HFFc6 (cell line): ENCODE data around the gene DPYD. TPM values are rescaled to one million over a fixed set of nuclear protein-coding genes. Genes with fewer than 3 reads are reported as not detected.
A peak's percentile ranks its signal among the peaks of the same experiment; 100 is the strongest.

Experiments used
- DNase-seq: peaks from one replicate; pipeline ENCODE4 v3.0.0-alpha.2; 2018
- H3K27ac Mint-ChIP-seq: 2 replicates; pipeline ENCODE4 v1.8.0; 2020; ENCODE audit warnings: mild to moderate bottlenecking, mixed read lengths
- H3K27me3 Mint-ChIP-seq: 2 replicates; pipeline ENCODE4 v1.8.0; 2021; ENCODE audit warnings: mild to moderate bottlenecking, moderate library complexity, mixed read lengths; ENCODE audit not compliant: insufficient read depth
- H3K36me3 Mint-ChIP-seq: 2 replicates; pipeline ENCODE4 v1.8.0; 2021; ENCODE audit warnings: low read depth, mixed read lengths
- H3K4me1 Mint-ChIP-seq: 2 replicates; pipeline ENCODE4 v1.8.0; 2020; ENCODE audit warnings: low read depth, mixed read lengths
- H3K4me3 Mint-ChIP-seq: 2 replicates; pipeline ENCODE4 v1.8.0; 2020; ENCODE audit warnings: mild to moderate bottlenecking, moderate library complexity, mixed read lengths
- H3K9me3 Mint-ChIP-seq: 2 replicates; pipeline ENCODE4 v1.8.0; 2020; ENCODE audit warnings: mild to moderate bottlenecking, mixed read lengths
- total RNA-seq, 6 experiments: library from RNA; stranded (reverse); fragmentation: NEBNext Ultra II Directional; extraction: Animal tissue kit (Norgen Biotek cat#: 25700); gene quantifications; 2 replicates in 1 of 6; 3 replicates in 5 of 6; pipeline ENCODE4 v1.2.3, GENCODE V29; 2021
- TF ChIP-seq, protein P1 (sequence below): fragments of 200-600 bp; sonication (generic); IDR thresholded peaks from 2 replicates; pipeline ENCODE4 v1.5.0; 2021; ENCODE audit warnings: antibody characterized with exemption, mild to moderate bottlenecking

Gene DPYD
- total RNA-seq, 6 experiments from 2014 or later: 37.0 to 77.8 (median 67.9) TPM

DNA sequence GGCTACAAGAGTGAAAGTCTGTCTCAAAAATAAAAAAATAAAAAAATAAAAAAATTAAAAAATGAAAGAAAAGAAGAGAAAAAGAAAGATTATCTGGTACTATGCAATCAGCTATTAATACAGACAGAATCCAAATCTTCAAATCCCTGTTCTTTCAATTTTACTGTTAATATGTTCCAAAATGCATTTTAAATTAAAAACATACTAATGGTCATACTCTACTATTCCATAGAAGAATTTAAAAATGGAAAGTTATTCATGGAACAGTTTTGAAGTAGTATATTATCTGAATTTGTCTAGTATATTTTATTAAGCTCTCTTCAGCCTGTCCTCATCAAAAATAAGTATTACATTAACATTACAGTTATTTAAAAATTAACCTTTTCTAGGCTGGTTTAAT is 769.2 kb downstream of the DPYD start:
- H3K27ac Mint-ChIP-seq: no peak overlapping the region
- no peak for DNase-seq
- peaks cover 22% of the 10 kb centered on the region; the same call in 1 of the 2 replicates for H3K36me3 Mint-ChIP-seq
- no peaks in the 10 kb centered on the region for H3K9me3 Mint-ChIP-seq
- H3K27me3 Mint-ChIP-seq: no peaks in the 10 kb centered on the region
- TF ChIP-seq, protein P1, sequence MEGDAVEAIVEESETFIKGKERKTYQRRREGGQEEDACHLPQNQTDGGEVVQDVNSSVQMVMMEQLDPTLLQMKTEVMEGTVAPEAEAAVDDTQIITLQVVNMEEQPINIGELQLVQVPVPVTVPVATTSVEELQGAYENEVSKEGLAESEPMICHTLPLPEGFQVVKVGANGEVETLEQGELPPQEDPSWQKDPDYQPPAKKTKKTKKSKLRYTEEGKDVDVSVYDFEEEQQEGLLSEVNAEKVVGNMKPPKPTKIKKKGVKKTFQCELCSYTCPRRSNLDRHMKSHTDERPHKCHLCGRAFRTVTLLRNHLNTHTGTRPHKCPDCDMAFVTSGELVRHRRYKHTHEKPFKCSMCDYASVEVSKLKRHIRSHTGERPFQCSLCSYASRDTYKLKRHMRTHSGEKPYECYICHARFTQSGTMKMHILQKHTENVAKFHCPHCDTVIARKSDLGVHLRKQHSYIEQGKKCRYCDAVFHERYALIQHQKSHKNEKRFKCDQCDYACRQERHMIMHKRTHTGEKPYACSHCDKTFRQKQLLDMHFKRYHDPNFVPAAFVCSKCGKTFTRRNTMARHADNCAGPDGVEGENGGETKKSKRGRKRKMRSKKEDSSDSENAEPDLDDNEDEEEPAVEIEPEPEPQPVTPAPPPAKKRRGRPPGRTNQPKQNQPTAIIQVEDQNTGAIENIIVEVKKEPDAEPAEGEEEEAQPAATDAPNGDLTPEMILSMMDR: no peak
- peaks cover 2% of the 10 kb centered on the region for H3K4me1 Mint-ChIP-seq
- H3K4me3 Mint-ChIP-seq: no peak overlapping the region

DNA sequence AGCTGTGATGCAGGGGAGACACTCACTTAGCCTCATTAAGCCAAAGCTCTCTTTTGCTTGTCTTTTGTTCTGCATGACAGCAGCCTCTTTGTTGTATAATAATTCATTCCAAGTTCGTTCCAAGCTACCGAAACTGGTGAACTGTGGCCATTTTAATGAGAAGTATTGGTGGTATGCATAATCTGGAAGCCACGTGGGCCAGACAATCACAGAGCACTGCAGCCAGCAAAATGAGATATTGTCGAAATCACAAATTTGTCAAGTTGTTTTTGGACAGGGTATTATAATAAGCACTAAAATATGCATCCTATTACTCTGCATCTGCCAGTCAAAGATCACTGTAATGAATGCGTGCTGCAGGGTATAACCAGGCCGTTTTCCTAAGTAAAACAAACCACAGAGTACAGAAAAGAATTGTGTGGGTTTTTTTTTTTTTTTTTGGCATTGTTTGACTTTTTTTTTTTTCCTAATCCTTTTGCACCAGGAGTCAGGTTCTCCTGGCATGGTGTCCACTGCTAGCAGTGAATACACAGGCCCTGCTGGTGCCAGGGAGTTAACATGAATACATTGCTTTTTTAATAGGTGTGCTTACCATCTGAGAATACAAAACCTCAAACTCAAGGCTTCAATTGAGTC is 775.4 kb downstream of the DPYD start:
- Mint-ChIP-seq H3K27me3 (no peaks in the 10 kb centered on the region), H3K27ac (peak overlapping the region; percentile 71), H3K4me1 (peaks cover 53% of the 10 kb centered on the region), H3K9me3 (no peaks in the 10 kb centered on the region), H3K4me3 (0 out of 2 replicates have a peak overlapping the region, but pooled peaks have one; percentile 16), H3K36me3 (peaks cover 6% of the 10 kb centered on the region)
- peak; percentile 64 for DNase-seq
- TF ChIP-seq, protein P1: no peak

DNA sequence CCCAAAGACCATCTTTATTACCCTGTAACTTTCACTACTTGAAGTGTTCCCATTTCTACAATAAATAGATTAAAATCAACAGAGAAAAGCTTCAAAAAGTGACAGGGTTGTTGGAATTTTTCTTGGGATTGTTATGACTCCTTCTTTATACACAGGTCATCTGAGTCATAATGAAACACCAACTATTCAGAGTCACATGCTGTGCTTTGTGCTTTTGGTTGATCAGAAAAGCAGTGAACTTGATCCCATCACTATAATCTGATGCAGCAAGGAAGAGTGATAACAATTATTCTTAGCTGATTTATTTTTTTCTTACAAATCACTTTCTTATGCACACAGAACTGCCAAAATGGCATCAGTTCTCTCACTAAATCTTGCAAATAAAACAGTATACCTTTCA is 776.3 kb downstream of the DPYD start:
- TF ChIP-seq, protein P1: no peak
- Mint-ChIP-seq H3K36me3 (peaks cover 6% of the 10 kb centered on the region), H3K4me3 (peak overlapping the region; percentile 62), H3K27ac (peak overlapping the region; percentile 76), H3K27me3 (no peaks in the 10 kb centered on the region), H3K4me1 (peaks cover 62% of the 10 kb centered on the region), H3K9me3 (no peaks in the 10 kb centered on the region)
- peak; percentile 65 for DNase-seq

DNA sequence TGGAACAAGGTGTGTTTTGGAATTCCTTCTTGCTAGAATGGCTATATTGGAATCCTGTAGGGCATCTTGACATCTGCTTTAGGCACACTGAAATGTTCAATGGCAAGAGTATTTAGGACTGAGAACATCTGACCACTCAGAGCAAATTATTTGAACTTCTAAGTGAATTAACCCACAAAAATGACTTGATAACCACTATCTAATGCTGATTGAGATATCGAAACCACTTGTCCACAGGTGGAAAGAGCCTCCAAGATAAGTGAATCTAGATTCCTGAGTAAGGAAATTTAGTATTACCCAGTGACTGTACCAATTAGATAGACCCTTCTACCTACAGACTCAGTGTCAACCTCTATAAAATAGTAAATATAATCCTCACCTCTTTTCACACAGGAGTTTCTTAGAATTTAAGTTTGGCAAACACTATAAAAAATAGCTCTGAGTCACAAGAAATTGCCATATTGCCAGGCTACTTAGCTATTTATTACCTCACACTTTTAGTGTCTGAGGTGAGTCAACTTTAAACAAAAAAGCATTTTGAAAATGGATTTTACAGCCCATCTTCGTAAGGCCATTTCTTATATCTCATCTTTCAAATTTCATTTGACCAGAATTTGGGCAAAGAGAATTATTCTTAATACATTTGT is 777.5 kb downstream of the DPYD start:
- peaks cover 6% of the 10 kb centered on the region for H3K36me3 Mint-ChIP-seq
- no peaks in the 10 kb centered on the region for H3K27me3 Mint-ChIP-seq
- peaks cover 74% of the 10 kb centered on the region for H3K4me1 Mint-ChIP-seq
- H3K4me3 Mint-ChIP-seq: no peak overlapping the region
- no peaks in the 10 kb centered on the region for H3K9me3 Mint-ChIP-seq
- H3K27ac Mint-ChIP-seq: no peak overlapping the region
- TF ChIP-seq, protein P1: no peak
- DNase-seq: peak; percentile 16

DNA sequence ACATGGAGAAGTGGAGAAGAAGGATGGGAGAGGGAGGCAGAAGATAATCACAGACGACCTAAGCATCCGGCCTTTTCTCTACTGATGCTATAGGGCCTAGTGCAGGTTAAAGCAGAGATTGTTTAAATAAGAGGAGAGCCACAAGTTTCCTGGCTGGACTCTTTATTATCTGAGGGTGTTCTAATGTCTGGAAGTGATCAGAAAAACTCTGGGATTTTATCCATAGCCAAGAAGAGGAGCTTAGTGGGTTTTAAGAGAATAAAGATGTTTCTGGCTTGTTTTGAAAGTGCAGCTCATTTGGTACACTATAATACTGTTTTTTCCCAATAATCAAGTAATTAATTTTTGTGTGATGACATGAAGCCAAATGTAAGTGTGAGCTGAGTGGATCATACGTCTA is 780.2 kb downstream of the DPYD start:
- Mint-ChIP-seq H3K36me3 (no peaks in the 10 kb centered on the region; the same call in 1 of the 2 replicates), H3K4me1 (peaks cover 71% of the 10 kb centered on the region), H3K27ac (no peak overlapping the region), H3K9me3 (no peaks in the 10 kb centered on the region), H3K4me3 (no peak overlapping the region), H3K27me3 (no peaks in the 10 kb centered on the region)
- DNase-seq: no peak
- TF ChIP-seq, protein P1: no peak
